Mucosa of stomach (tissue), 1 donor: ENCODE data around the gene CLCN6.
"Not testable (repeated sequence)": the region's sequence is repeated elsewhere in the genome, so short reads cannot be mapped to it uniquely, and the experiment has no call there.

Experiments used
- H3K27me3 ChIP-seq: one replicate; pipeline ENCODE4 v1.7.0; 2013; ENCODE audit warnings: mild to moderate bottlenecking, low read length; ENCODE audit not compliant: control insufficient read depth, insufficient read depth
- H3K36me3 ChIP-seq: one replicate; pipeline ENCODE4 v1.7.0; 2013; ENCODE audit warnings: low read length; ENCODE audit not compliant: control insufficient read depth, insufficient read depth
- H3K4me1 ChIP-seq: one replicate; pipeline ENCODE4 v1.7.0; 2013; ENCODE audit warnings: mild to moderate bottlenecking, low read length; ENCODE audit not compliant: control insufficient read depth, insufficient read depth
- H3K4me3 ChIP-seq: one replicate; pipeline ENCODE4 v1.7.0; 2013; ENCODE audit warnings: low read length
- H3K9ac ChIP-seq: one replicate; pipeline ENCODE4 v1.7.0; 2013; ENCODE audit warnings: mild to moderate bottlenecking, low read length, moderate library complexity
- H3K9me3 ChIP-seq: one replicate; pipeline ENCODE4 v1.7.0; 2013; ENCODE audit warnings: mild to moderate bottlenecking, low read length, moderate library complexity; ENCODE audit not compliant: control insufficient read depth
- donor health status: Pancreatic carcinoma.

Gene CLCN6

DNA sequence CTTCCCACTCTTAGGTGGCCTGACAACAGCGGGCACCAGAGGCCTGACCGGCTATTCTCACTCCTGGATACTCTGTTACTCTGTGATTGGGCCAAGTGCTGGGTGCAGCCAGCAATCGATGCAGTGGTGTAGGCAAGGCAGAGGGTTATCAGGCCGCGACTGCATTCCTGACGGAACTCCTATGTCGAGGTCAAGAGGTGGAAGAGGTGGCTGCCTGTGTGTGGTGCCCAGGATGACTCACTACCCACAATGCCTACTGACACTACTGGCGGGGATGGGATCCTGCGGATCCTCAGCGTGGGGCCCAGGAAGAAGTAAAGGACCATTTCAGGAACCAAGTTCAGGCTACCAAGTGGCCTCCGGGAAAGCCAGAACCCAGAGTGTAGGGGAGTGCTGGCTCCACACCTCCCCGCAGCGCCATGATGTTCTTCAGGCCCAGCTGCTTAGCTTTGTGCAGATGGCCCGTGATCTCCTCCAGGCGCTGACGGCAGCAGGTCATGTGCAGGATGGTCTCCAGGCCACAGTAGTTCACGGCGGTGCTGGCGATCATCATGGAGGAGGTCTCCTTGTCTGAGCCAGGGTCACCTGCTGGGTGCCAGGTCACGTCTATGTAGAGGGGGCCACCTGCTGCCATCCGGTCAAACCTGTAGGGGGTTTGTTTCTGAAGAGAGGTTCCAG is 5.1 kb upstream of the CLCN6 start:
- Histone ChIP-seq H3K9me3 (no peaks in the 10 kb centered on the region), H3K4me1 (peaks cover 31% of the 10 kb centered on the region), H3K4me3 (no peak overlapping the region), H3K9ac (no peak overlapping the region), H3K36me3 (peaks cover 17% of the 10 kb centered on the region), H3K27me3 (no peaks in the 10 kb centered on the region)

GRCh38 chr1:11802616-11802972 is 3.4 kb upstream of the CLCN6 start:
- H3K9ac ChIP-seq, result peak overlapping the region; percentile 97
- H3K27me3 ChIP-seq, result no peaks in the 10 kb centered on the region
- H3K9me3 ChIP-seq, result no peaks in the 10 kb centered on the region
- peaks cover 13% of the 10 kb centered on the region for H3K36me3 ChIP-seq
- peak overlapping the region; percentile 64 for H3K4me3 ChIP-seq
- peaks cover 44% of the 10 kb centered on the region for H3K4me1 ChIP-seq

DNA sequence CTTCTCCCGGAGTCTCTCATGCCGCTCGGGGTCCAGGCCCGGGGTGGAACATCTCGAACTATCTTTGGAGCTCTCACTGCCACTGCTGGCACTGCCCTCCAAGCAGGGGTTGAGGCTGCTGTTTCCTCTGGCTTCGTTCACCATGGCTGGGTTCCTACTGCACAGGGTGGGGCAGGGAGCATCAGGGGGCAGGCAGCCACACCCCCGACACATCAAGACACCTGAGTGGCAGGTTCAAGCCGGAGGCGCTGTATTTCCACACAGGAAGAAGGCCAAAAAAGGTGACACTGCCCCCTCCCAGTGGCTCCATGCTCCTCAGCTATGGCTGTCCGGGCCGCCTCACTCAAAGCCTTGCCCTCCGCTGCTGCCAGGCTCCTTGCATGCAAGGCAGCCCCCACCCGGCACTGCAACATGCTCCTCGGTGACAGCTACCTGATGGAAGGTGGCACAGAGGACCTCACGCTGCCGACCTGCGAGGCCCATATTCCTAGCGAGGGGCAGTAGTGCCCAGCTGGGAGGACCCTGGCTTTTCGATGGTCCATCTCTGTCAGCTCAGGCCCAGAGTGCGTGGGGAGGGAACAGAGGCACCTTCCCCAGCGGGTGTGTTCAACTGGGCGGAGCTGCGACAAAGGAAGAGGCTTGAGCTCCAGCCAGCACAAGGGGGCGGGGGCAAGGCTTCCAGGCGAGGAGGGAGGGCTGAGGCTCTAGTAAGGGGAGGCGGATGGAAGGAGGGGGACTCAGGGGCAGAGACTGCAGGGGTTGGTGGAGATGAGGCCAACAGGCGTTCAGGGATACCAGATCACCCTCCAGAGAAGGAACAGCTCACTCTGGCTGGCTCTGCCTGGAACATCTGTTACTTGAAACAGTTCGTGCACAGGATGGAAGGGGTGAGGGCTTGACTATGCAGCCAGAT is 2.8 kb upstream of the CLCN6 start:
- H3K9me3 ChIP-seq, result no peaks in the 10 kb centered on the region
- peaks cover 45% of the 10 kb centered on the region for H3K4me1 ChIP-seq
- peak overlapping the region; percentile 64 for H3K4me3 ChIP-seq
- H3K9ac ChIP-seq, result peak overlapping the region; percentile 97
- peaks cover 13% of the 10 kb centered on the region for H3K36me3 ChIP-seq
- H3K27me3 ChIP-seq, result no peaks in the 10 kb centered on the region

GRCh38 chr1:11803924-11804665 is 1.9 kb upstream of the CLCN6 start:
- H3K36me3 ChIP-seq, H3K9me3 ChIP-seq, H3K27me3 ChIP-seq: not testable (repeated sequence)
- Histone ChIP-seq H3K9ac (peak overlapping the region; percentile 97), H3K4me1 (peaks cover 45% of the 10 kb centered on the region), H3K4me3 (peak overlapping the region; percentile 90)

DNA sequence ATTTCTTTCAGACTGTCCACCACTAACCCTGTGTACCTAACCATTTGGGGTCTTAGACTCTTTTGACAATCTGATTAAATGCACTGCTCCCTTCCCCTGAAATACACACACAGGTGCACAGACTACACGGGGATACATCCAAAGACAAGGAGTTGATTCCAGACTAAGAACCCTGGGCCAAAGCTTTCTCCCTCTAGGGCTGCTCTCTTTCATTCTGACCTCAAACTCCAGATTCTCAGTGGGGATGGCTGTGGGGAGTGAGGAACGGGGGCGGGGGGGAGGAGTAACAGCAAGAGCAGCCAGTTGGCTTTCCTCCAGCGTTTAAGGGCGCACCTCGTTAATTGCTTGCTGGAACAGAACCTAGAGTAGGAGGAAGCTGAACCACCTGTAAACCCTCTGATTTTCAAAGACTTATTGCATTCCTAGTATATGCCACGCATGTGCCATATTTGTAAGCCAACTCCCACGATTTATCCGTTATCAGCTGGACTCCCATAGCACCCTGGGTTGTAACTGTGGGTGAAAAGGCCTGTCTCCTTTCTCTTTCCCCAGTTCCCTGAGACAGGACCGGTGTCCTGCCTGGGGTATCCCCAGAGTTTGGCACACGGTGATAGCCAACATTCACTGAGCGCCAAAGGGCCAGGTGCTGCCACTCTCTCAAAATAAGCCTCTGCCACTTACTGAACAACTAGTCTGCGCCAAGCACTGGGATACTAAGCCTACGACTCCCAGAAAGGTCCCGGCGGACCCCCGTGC is 1.1 kb upstream of the CLCN6 start:
- Histone ChIP-seq H3K27me3 (no peaks in the 10 kb centered on the region), H3K4me1 (peaks cover 45% of the 10 kb centered on the region), H3K4me3 (peak overlapping the region; percentile 90)

DNA sequence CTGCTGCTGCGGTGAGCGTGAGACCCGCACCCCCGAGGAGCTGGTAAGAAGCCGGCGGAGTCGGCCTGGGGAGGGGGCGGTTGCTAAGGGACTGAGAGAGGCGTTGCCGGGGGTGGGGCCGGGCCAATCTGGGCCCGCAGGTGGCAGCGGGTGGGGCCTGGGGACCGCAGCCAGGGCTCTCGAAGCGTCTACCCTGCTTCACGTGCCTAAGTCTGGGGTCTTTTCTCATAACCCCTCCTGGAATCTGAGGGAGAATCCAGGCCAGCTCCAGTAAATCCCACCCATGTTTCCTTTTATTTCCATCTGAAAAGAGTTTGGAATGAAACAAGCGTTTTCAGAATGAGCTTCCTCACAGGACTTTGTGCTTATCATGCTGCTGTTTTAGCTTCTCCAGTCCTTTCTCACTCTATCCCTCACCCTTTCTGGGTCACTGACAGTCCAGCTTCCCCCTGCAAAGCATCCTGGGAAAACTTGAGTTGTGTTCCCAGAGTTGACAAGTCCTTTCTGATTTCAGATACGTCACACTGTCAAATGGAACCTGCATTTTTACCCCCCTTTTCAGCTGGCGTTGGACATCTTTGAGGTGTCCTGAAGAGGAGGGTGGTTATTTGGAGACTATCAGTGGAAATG is 431 bp downstream of the CLCN6 start:
- Histone ChIP-seq H3K9me3 (no peaks in the 10 kb centered on the region), H3K4me1 (peaks cover 45% of the 10 kb centered on the region), H3K9ac (peak overlapping the region; percentile 87), H3K4me3 (peak overlapping the region; percentile 70), H3K27me3 (no peaks in the 10 kb centered on the region), H3K36me3 (no peaks in the 10 kb centered on the region)

More for the DNA sequence above, 1.1 kb upstream of the CLCN6 start:
- Histone ChIP-seq H3K9ac (peak overlapping the region; percentile 97), H3K36me3 (peaks cover 7% of the 10 kb centered on the region), H3K9me3 (no peaks in the 10 kb centered on the region)

DNA sequence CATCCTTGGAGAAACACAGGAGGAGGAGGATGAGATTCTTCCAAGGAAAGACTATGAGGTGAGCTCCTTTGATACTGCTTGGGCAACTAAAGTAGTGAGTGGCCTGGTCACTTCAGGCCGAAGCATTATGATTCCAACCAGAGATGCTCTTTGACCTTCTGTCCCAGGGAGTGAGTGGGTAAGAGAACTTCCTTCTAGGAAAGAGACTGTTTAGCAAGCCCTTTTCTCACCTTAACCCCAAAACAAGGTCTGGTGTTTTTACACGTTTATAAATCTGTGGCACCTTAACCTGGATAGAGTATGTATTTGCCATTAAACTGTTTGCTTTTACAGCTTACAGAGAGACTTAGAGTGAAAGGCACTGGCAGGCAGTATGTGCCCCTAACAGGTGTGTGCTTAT is 1.1 kb downstream of the CLCN6 start:
- H3K4me1 ChIP-seq, result peaks cover 43% of the 10 kb centered on the region
- H3K27me3 ChIP-seq, result no peaks in the 10 kb centered on the region
- no peaks in the 10 kb centered on the region for H3K9me3 ChIP-seq
- H3K4me3 ChIP-seq, result peak overlapping the region; percentile 70
- H3K9ac ChIP-seq, result peak overlapping the region; percentile 87
- no peaks in the 10 kb centered on the region for H3K36me3 ChIP-seq

- H3K36me3 ChIP-seq, result no peaks in the 10 kb centered on the region
- no peaks in the 10 kb centered on the region for H3K9me3 ChIP-seq
- no peaks in the 10 kb centered on the region for H3K27me3 ChIP-seq
- H3K4me1 ChIP-seq, result no peaks in the 10 kb centered on the region
- H3K4me3 ChIP-seq, result no peak overlapping the region
- H3K9ac ChIP-seq, result no peak overlapping the region
Observed at GRCh38 chr1:11813021-11813420, 7.0 kb downstream of the CLCN6 start.

DNA sequence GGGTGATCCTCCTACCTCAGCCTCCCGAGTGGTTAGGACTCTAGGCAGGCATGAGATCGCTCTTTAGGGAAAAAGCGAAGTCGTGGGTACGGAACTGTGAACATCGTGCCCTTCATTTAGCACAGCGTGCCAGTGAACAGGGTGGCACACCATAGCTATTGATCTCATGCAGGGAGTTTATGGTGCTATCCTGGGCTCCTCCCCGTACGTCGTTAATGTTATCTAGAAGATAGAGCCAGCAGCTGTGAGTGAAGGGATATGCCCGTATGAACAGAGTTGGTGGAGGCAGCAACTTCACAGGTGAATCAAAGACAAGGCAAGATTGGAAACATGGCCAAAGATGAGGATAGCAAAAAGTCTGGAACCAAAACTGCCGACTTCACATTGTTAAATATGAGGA is 11.2 kb downstream of the CLCN6 start:
- H3K4me3 ChIP-seq, result no peak overlapping the region
- H3K27me3 ChIP-seq, result no peaks in the 10 kb centered on the region
- H3K9me3 ChIP-seq, result no peaks in the 10 kb centered on the region
- H3K4me1 ChIP-seq, result no peaks in the 10 kb centered on the region
- H3K36me3 ChIP-seq, result no peaks in the 10 kb centered on the region
- no peak overlapping the region for H3K9ac ChIP-seq

- no peaks in the 10 kb centered on the region for H3K36me3 ChIP-seq
- no peaks in the 10 kb centered on the region for H3K9me3 ChIP-seq
- no peak overlapping the region for H3K9ac ChIP-seq
- H3K4me3 ChIP-seq, result no peak overlapping the region
- H3K27me3 ChIP-seq, result no peaks in the 10 kb centered on the region
- no peaks in the 10 kb centered on the region for H3K4me1 ChIP-seq
Observed at GRCh38 chr1:11822091-11822490, 16.1 kb downstream of the CLCN6 start.

DNA sequence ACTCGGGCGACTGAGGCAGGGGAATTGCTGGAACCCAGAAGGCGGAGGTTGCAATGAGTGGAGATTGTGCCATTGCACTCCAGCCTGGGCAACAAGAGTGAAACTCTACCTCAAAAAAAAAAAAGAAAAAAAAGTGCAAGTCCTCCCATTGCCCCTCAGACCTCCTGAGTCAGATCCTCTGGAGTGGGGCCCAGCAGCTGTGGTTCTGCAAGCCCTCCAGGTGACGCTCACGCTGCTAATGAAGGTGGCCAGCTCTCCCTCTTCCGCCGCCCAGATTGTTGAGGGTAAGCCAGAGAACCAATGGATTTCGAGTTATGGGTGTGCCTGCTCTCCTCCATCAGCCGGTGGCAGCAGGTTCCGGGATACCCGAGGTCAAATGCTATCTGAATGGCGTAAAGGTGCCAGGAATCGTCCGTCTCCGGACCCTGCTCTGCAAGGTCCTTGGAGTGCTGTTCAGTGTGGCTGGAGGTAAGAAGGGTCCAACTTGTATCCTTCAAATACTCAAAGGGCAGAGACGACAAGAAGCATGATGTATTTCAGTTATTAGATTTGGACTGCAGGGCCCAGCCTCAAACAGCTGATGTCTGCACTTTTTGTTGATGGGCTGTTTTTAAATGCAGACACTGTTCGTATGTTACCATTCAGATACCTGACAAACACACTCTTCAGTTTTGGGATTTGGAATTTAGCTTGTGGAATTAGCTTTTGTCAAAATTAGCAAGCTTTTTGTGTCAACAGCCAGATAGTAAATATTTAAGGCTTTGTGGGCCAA is 17.6 kb downstream of the CLCN6 start:
- Histone ChIP-seq H3K9me3 (no peaks in the 10 kb centered on the region), H3K9ac (no peak overlapping the region), H3K4me3 (no peak overlapping the region), H3K27me3 (no peaks in the 10 kb centered on the region), H3K4me1 (no peaks in the 10 kb centered on the region), H3K36me3 (no peaks in the 10 kb centered on the region)
